Stimulated activated CD8-positive, alpha-beta memory T cell treated with anti-CD3 and anti-CD28 coated beads, Interleukin-4, amount 100 ng/mL, for 4 hours (primary cell): ENCODE measurements around the gene ACP1.
"Not testable (repeated sequence)": the region's sequence is repeated elsewhere in the genome, so short reads cannot be mapped to it uniquely, and the experiment has no call there.

ENCODE experiments used
- DNase-seq, 2 donors: peaks; one replicate each; pipeline ENCODE4 v3.0.0-alpha.2; 2020; ENCODE audit warnings: low read depth in 2 of 2, low spot score in 1 of 2

The ACP1 gene

GRCh38 chr2:309148-309953 lies 44.6 kb downstream of the ACP1 start:
- no peak for DNase-seq

GRCh38 chr2:309954-310510 lies 45.3 kb downstream of the ACP1 start:
- no peak for DNase-seq

GRCh38 chr2:310994-311393 lies 46.2 kb downstream of the ACP1 start:
- no peak for DNase-seq

GRCh38 chr2:313991-314390 lies 49.2 kb downstream of the ACP1 start:
- DNase-seq, result no peak

- no peak for DNase-seq
Observed at GRCh38 chr2:314561-315336, 50.0 kb downstream of the ACP1 start.

GRCh38 chr2:315925-316324 lies 51.2 kb downstream of the ACP1 start:
- DNase-seq, result not testable (repeated sequence)

- no peak for DNase-seq
Observed at GRCh38 chr2:316381-316780, 51.6 kb downstream of the ACP1 start.

- DNase-seq, result no peak
Observed at GRCh38 chr2:317501-318424, 53.0 kb downstream of the ACP1 start.

- no peak for DNase-seq
Observed at GRCh38 chr2:319059-319600, 54.4 kb downstream of the ACP1 start.

GRCh38 chr2:320561-320960 lies 55.8 kb downstream of the ACP1 start:
- no peak for DNase-seq

- no peak for DNase-seq
Observed at GRCh38 chr2:322326-322725, 57.6 kb downstream of the ACP1 start.

- DNase-seq, result no peak
Observed at GRCh38 chr2:323035-323434, 58.3 kb downstream of the ACP1 start.
